Measurements from ENCODE around the gene PRM2.

The PRM2 gene

GRCh38 chr16:11262915-11263314, 13.4 kb downstream of the PRM2 start:
- TF ChIP-seq CTCF (conservative IDR thresholded peaks at IDR 0.05) = no peak

GRCh38 chr16:11260596-11260966, 15.7 kb downstream of the PRM2 start:
- no peak for TF ChIP-seq CTCF (conservative IDR thresholded peaks at IDR 0.05)
- H3K27ac ChIP-seq = no peak overlapping the region

More at GRCh38 chr16:11262915-11263314, 13.4 kb downstream of the PRM2 start:
- no peak overlapping the region for H3K27ac ChIP-seq

GRCh38 chr16:11259655-11260595, 16.4 kb downstream of the PRM2 start:
- TF ChIP-seq CTCF (conservative IDR thresholded peaks at IDR 0.05) = no peak
- H3K27ac ChIP-seq = no peak overlapping the region

GRCh38 chr16:11258553-11259492, 17.5 kb downstream of the PRM2 start:
- no peak for TF ChIP-seq CTCF (conservative IDR thresholded peaks at IDR 0.05)
- no peak overlapping the region for H3K27ac ChIP-seq

- peak; percentile 79 for TF ChIP-seq CTCF (conservative IDR thresholded peaks at IDR 0.05)
- H3K27ac ChIP-seq = peak overlapping the region; percentile 72
These were observed 18.9 kb downstream of the PRM2 start for GRCh38 chr16:11257131-11257938.

GRCh38 chr16:11256661-11257130, 19.6 kb downstream of the PRM2 start:
- TF ChIP-seq CTCF (conservative IDR thresholded peaks at IDR 0.05) = no peak
- peak overlapping the region; percentile 72 for H3K27ac ChIP-seq

Measured in VCaP (cell line).